Tongue (tissue), 2 donors: ENCODE measurements around the gene FBXL12. TPM values are rescaled to one million over a fixed set of nuclear protein-coding genes. Genes with fewer than 3 reads are reported as not detected.
"Not testable (repeated sequence)": the region's sequence is repeated elsewhere in the genome, so short reads cannot be mapped to it uniquely, and the experiment has no call there.

Source experiments
- DNase-seq: peaks from one replicate; pipeline ENCODE4 v3.0.0-alpha.2; 2015
- total RNA-seq: library from RNA; depleted of rRNA; stranded (reverse); fragments of >200 nt; gene quantifications from one replicate; pipeline ENCODE4 v1.2.3, GENCODE V29; 2014

FBXL12 gene
- 16.3 TPM for total RNA-seq

- DNase-seq, result peak; percentile 100
Observed at GRCh38 chr19:9818734-9819595, at the start of gene FBXL12. Gene FBXL12, minus strand, starts transcription at chr19:9819079. Its CDS starts 266 bp downstream, at chr19:9818813.

GRCh38 chr19:9865732-9866501 is 47.0 kb upstream of the FBXL12 start:
- no peak for DNase-seq

DNA sequence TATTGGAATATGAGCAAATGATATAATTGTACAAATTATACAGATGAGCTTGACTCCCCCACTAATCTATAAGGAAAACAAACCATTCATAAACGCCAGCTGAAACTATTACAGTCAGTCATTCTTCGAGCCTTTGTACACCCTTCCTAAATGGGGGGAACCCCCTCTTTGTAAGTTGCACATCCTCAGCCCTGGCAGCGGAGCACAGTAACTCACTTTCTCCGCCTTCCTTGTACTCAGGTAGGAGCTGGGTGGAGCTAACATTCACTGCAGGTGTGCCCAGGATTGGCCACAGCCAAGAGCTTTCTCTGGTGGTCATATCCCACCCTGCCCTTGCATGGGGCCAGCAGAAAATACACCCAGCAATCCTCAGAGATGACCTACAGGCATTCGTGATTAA is 44.9 kb upstream of the FBXL12 start:
- DNase-seq, result no peak

GRCh38 chr19:9862938-9863337 is 44.1 kb upstream of the FBXL12 start:
- no peak for DNase-seq

GRCh38 chr19:9861503-9861902 is 42.6 kb upstream of the FBXL12 start:
- no peak for DNase-seq

- no peak for DNase-seq
Observed at GRCh38 chr19:9860407-9860806, 41.5 kb upstream of the FBXL12 start.

GRCh38 chr19:9858766-9859165 is 39.9 kb upstream of the FBXL12 start:
- no peak for DNase-seq

DNA sequence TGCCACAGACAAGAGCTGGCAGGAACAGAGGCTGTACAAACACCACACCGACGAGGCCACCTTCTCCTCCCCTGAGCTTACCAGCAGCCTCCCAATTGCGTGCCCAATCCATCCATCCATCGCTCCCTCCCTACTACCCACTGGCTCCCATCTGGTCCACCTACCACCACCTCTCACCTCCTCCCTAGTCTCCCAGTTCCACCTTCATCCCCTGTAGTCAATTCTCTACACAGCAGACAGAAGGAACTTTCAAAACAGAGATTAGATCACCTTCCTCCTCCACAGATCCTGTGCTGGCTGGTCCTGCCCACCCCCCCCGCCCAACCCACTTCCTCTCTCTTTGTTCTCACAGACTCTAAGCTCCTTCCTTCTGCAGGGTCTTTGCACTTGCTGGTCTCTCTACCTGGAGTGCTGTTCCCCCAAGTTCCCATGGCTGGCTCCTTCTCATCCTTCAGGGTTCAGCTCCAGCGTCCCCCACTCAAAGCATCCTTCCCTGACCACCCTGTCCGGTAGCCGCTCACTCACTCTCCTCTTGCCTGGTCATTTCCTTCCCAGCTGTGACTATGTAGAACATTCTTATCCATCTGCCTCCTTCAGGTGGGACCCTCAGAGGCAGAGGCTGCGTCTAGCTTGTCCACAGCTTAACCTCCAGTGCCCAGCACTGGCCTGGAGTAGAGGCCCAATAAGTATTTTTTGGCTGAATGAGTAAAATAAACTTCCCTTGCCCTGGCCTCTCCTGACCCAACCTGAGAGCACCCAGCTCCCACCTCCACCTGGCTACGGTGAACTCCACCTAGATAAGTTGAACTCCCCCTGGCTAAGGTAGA is 39.3 kb upstream of the FBXL12 start:
- DNase-seq, result no peak

- no peak for DNase-seq
Observed at GRCh38 chr19:9857076-9857721, 38.3 kb upstream of the FBXL12 start.

GRCh38 chr19:9856609-9857008 is 37.7 kb upstream of the FBXL12 start:
- no peak for DNase-seq

GRCh38 chr19:9854282-9854846 is 35.5 kb upstream of the FBXL12 start:
- DNase-seq, result no peak

DNA sequence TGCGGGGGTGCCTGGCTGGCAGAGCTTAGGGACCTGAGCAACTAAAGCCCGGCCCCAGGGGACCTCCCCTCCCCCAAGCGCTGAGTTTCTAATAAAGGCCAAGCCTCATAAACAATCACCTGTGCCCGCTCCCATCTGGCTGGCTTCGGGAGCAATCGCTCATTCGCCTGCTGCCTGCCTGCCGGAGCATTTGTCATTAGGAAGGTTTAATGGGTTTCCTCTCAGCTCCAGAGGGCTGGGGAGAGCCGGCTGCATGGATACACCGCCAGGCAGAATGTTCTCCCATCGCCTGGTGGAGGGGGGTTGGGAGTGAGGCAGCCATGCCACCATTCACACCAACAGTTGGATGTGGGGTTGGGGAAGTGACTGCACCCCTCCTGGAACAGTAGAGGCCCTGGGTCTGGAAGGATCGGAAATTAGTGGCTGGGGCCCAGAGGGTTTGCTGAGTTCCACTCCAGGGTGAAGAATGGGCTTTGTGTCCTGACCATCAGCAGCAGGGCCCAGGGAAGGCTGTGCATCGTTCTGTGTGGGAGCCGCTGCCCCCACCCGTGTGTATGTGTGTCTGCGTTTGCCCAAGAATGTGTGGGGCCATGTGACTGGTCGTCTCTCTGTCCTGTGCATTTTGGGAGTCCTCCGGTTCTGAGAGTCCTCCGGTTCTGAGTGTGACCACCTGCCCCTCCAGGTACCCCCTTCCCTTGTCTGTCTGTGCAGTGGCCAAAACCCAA is 31.5 kb upstream of the FBXL12 start:
- DNase-seq, result no peak

DNA sequence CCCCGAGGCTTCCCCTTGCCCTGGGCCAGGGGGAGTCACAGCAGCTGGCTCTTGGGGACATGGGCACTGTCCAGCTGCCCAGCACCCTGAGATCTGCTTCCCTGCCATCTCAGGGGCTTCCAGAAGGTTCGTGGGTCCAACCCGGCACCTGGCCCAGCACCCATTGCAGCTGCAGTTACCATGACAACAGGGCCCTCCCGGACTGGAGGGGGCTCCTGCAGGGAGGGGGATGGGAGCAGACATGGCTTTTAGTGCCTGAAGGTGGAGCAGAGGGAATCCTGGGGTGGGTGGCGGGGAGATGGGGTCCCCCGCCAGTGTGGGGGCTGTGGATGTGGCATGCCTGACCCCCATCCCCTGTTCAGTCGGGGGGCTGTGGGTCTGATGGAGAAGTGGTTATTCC is 30.9 kb upstream of the FBXL12 start:
- DNase-seq, result no peak

- no peak for DNase-seq
Observed at GRCh38 chr19:9848762-9849161, 29.9 kb upstream of the FBXL12 start.

- DNase-seq, result peak; percentile 45
Observed at GRCh38 chr19:9848060-9848459, 29.2 kb upstream of the FBXL12 start.

DNA sequence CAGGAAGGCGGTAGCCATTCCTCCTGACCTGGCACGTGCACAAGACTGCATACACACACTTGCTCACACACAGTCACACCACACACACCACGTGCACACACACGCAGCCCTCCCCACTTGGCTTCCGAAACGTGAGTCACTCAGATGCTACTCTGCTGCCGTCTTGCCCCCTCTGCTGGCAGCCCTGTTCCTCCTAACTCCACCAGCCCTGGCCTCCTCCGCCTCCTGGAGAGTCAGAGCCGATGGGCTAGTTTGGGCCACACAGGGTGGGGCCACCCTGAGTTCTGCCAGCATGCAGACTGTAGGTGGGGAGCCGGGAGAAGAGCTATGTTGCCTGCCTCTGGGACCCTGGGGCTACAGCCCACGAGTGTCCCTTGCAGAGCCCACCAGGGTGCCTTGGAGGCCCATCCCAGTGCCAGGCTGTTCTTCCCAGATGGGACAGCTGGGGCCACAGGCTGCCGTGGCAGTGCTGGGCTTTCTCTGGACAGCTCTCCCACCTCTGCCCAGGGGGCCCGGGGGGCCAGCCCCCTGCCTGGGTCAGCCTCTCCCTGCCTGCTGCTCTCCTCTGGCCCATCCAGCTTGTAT is 28.3 kb upstream of the FBXL12 start:
- no peak for DNase-seq

DNA sequence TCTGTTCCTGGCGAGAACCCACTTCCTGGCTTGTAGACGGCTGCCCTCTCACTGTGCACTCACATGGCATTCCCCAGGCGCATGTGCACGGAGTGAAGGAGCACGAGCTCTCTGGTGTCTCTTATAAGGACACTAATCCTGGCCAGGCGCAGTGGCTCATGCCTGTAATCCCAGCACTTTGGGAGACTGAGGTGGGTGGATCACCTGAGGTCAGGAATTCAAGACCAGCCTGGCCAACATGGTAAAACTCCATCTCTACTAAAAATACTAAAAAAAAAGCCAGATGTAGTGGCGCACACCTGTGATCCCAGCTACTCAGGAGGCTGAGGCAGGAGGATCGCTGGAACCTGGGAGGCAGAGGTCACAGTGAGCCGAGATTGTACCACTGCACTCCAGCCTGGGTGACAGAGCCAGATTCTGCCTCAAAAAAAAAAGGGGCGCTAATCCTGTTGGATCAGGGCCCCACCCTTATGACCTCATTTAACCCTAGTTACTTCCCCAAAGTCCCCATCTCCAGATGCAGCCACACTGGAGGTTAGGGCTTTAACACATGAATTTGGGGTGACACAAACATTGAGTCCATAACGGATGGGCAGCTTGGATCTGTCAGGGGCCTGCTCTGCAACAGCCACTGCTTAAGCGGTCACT is 24.9 kb upstream of the FBXL12 start:
- DNase-seq, result not testable (repeated sequence)

DNA sequence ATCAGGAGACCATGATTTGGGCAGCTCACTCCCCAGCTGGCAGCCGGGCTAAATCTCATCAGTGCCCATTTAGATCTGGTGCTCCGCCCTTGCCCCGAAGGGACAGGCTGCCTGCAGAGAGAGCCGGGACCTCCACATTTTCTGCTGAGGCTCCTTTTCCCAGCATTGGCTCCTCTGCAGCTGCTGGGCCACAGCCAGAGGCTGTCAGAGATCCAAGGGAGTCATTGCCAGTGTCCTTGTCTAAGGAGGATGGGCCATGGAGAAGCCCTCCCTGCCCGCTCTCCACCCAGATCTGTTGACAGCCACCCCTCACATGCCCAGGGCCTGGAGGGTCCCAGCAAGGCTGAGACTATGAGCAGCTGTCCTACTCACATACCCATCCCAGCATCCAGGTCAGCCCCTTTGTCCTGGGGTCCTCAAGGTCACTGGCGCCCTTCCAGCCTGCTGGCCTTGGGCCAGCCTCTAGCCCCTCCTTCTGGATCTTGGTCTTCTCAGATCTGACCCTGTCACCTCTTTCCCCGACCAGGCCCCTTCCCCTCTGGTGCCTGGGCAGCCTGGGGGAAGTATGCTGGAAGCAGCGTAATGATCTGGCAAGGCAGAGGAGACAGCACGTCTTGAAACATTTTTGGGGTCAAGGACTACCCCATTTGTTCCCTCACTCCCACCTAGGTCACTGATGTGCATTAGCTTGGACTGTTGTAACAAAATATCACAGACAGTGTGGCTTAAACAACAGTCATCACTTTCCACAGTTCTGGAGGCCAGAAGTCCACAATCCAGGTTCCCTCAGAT is 24.2 kb upstream of the FBXL12 start:
- peak; percentile 78 for DNase-seq

- DNase-seq, result no peak
Observed at GRCh38 chr19:9839415-9839814, 20.5 kb upstream of the FBXL12 start.
